Caco-2 (cell line): ENCODE data around the gene PARD3. TPM values are rescaled to one million over a fixed set of nuclear protein-coding genes. Genes with fewer than 3 reads are reported as not detected.
A peak's percentile ranks its signal among the peaks of the same experiment; 100 is the strongest.

Source experiments
- BruUV-seq: library from RNA; stranded (reverse); fragments of 400-500 nt; replicated peaks from 2 replicates; lab custom pipeline; 2021; lab: Mats Ljungman, UMichigan
- CTCF ChIA-PET: fragments of 300-600 bp; sonication (Branson Sonifier 250); formaldehyde crosslinking; loops from one replicate; lab custom pipeline; 2022; ENCODE audit warnings: antibody characterized with exemption; lab: Charles Lee
- POLR2A ChIA-PET: fragments of 300-600 bp; sonication (Branson Sonifier 250); formaldehyde crosslinking; loops from one replicate; lab custom pipeline; 2022; ENCODE audit warnings: antibody characterized with exemption; lab: Charles Lee
- DNase-seq, 2 experiments: peaks; one replicate each; pipeline versions ENCODE4 v3.0.0 to v3.0.0-alpha.2; 2020 to 2022
- H3K27me3 ChIP-seq: replicated peaks from 2 replicates; pipeline ENCODE4 v1.6.0; 2011; ENCODE audit warnings: low read length; ENCODE audit not compliant: control insufficient read depth, insufficient read depth
- H3K36me3 ChIP-seq: 2 replicates; pipeline ENCODE4 v1.5.1; 2011; ENCODE audit warnings: low read length; ENCODE audit not compliant: control insufficient read depth, insufficient read depth
- H3K4me1 ChIP-seq: fragments of 250-450 bp; sonication (Bioruptor Pico); 2 replicates; pipeline ENCODE4 v1.5.1; 2020; ENCODE audit warnings: mild to moderate bottlenecking
- H3K4me3 ChIP-seq: 2 replicates; pipeline ENCODE4 v1.5.1; 2011; ENCODE audit warnings: low read depth, mild to moderate bottlenecking, control low read depth, low read length
- H3K9me3 ChIP-seq: fragments of 250-450 bp; sonication (Bioruptor Pico); 2 replicates; pipeline ENCODE4 v1.5.1; 2020; ENCODE audit warnings: mild to moderate bottlenecking, moderate library complexity
- H3K27ac Mint-ChIP-seq: one replicate; pipeline ENCODE4 v1.8.0; 2022; ENCODE audit warnings: mixed read lengths; ENCODE audit not compliant: unreplicated experiment
- H3K27me3 Mint-ChIP-seq: one replicate; pipeline ENCODE4 v1.8.0; 2022; ENCODE audit warnings: mixed read lengths; ENCODE audit not compliant: insufficient read depth, unreplicated experiment
- H3K36me3 Mint-ChIP-seq: one replicate; pipeline ENCODE4 v1.8.0; 2022; ENCODE audit warnings: mild to moderate bottlenecking, mixed read lengths; ENCODE audit not compliant: insufficient read depth, unreplicated experiment
- H3K4me1 Mint-ChIP-seq: one replicate; pipeline ENCODE4 v1.8.0; 2022; ENCODE audit warnings: low read depth, mixed read lengths; ENCODE audit not compliant: unreplicated experiment
- H3K4me3 Mint-ChIP-seq: one replicate; pipeline ENCODE4 v1.8.0; 2022; ENCODE audit warnings: mild to moderate bottlenecking, moderate library complexity, mixed read lengths; ENCODE audit not compliant: unreplicated experiment
- H3K9me3 Mint-ChIP-seq: one replicate; pipeline ENCODE4 v1.8.0; 2022; ENCODE audit warnings: mixed read lengths; ENCODE audit not compliant: unreplicated experiment
- CTCF ChIP-seq, 2 experiments: fragments of 200-600 bp in 1 of 2; IDR thresholded peaks; 1 replicate in 1 of 2; 2 replicates in 1 of 2; pipeline versions ENCODE4 v1.5.1 to v1.8.0; 2011 to 2022; ENCODE audit warnings: antibody characterized with exemption in 1 of 2, control low read depth in 1 of 2, inconsistent platforms in 1 of 2, low read depth in 1 of 2, low read length in 1 of 2, mild to moderate bottlenecking in 1 of 2, moderate library complexity in 1 of 2; ENCODE audit not compliant: insufficient read depth in 1 of 2, severe bottlenecking in 1 of 2, unreplicated experiment in 1 of 2
- intact Hi-C: fragments of 100-400 bp; cut with micrococcal nuclease; formaldehyde crosslinking; loops from one replicate; pipeline ENCODE4 v1.10.0; 2022; ENCODE audit not compliant: unreplicated experiment
- total RNA-seq: library from RNA; stranded (reverse); gene quantifications from 2 replicates; pipeline ENCODE4 v1.2.3, GENCODE V29; 2022

PARD3 gene
- total RNA-seq, 1 experiment from 2014 or later = 80.7 TPM

GRCh38 chr10:34323192-34323591 is 491.9 kb downstream of the PARD3 start:
- BruUV-seq = no TSS peak
- ChIA-PET POLR2A (no interaction called here), CTCF (interaction anchor here (0.5 kb wide), 1 partner anchor 33 kb away, joined by 3 read pairs; no protein-coding TSS in a partner anchor)
- peaks cover 10% of the 10 kb centered on the region for H3K4me1 ChIP-seq
- no peak overlapping the region for H3K4me3 Mint-ChIP-seq
- intact Hi-C loops = no loop called here
- no peaks in the 10 kb centered on the region for H3K27me3 Mint-ChIP-seq
- H3K27ac Mint-ChIP-seq = no peak overlapping the region
- no peaks in the 10 kb centered on the region for H3K9me3 Mint-ChIP-seq
- no peak for TF ChIP-seq CTCF (IDR thresholded peaks at IDR 0.05; ENCODE audit: insufficient read depth in 1 of 2, low read depth in 1 of 2, low read length in 1 of 2, severe bottlenecking in 1 of 2, unreplicated experiment in 1 of 2)
- H3K27me3 ChIP-seq = no peaks in the 10 kb centered on the region
- no peak overlapping the region for H3K4me3 ChIP-seq
- no peaks in the 10 kb centered on the region for H3K9me3 ChIP-seq
- H3K36me3 ChIP-seq = no peaks in the 10 kb centered on the region
- H3K4me1 Mint-ChIP-seq = peaks cover 10% of the 10 kb centered on the region
- DNase-seq = no peak
- peaks cover 21% of the 10 kb centered on the region for H3K36me3 Mint-ChIP-seq

- peaks cover 10% of the 10 kb centered on the region for H3K4me1 Mint-ChIP-seq
- H3K27me3 Mint-ChIP-seq = no peaks in the 10 kb centered on the region
- Histone ChIP-seq H3K27me3 (no peaks in the 10 kb centered on the region), H3K4me3 (no peak overlapping the region), H3K9me3 (no peaks in the 10 kb centered on the region), H3K4me1 (peaks cover 10% of the 10 kb centered on the region), H3K36me3 (no peaks in the 10 kb centered on the region)
- no peak for TF ChIP-seq CTCF (IDR thresholded peaks at IDR 0.05; ENCODE audit: insufficient read depth in 1 of 2, low read depth in 1 of 2, low read length in 1 of 2, severe bottlenecking in 1 of 2, unreplicated experiment in 1 of 2)
- CTCF ChIA-PET = interaction anchor here (1.2 kb wide), 1 partner anchor 10 kb away, joined by 3 read pairs; no protein-coding TSS in a partner anchor
- POLR2A ChIA-PET = no interaction called here
- H3K4me3 Mint-ChIP-seq = no peak overlapping the region
- BruUV-seq = no TSS peak
- H3K9me3 Mint-ChIP-seq = no peaks in the 10 kb centered on the region
- no peak overlapping the region for H3K27ac Mint-ChIP-seq
- DNase-seq = no peak
- intact Hi-C loops = no loop called here
- peaks cover 17% of the 10 kb centered on the region for H3K36me3 Mint-ChIP-seq
Measured at GRCh38 chr10:34320265-34320664, 494.8 kb downstream of the PARD3 start.

GRCh38 chr10:34319197-34319846 is 495.8 kb downstream of the PARD3 start:
- H3K4me3 ChIP-seq = no peak overlapping the region
- H3K27me3 ChIP-seq = no peaks in the 10 kb centered on the region
- no peaks in the 10 kb centered on the region for H3K36me3 ChIP-seq
- intact Hi-C loops = no loop called here
- no peaks in the 10 kb centered on the region for H3K27me3 Mint-ChIP-seq
- no peak overlapping the region for H3K4me3 Mint-ChIP-seq
- H3K9me3 ChIP-seq = no peaks in the 10 kb centered on the region
- no TSS peak for BruUV-seq
- H3K27ac Mint-ChIP-seq = no peak overlapping the region
- no peaks in the 10 kb centered on the region for H3K9me3 Mint-ChIP-seq
- peak; percentile 50 to 60 for DNase-seq
- CTCF ChIA-PET = interaction anchor here (0.7 to 1.2 kb wide), 3 partner anchors 9 to 452 kb away, joined by 3 to 4 read pairs (median 3); no protein-coding TSS in a partner anchor
- POLR2A ChIA-PET = interaction anchor here (1.0 kb wide), 1 partner anchor 14 kb away, joined by 3 read pairs; no protein-coding TSS in a partner anchor
- H3K4me1 ChIP-seq = peaks cover 10% of the 10 kb centered on the region
- no peak for TF ChIP-seq CTCF (IDR thresholded peaks at IDR 0.05; ENCODE audit: insufficient read depth in 1 of 2, low read depth in 1 of 2, low read length in 1 of 2, severe bottlenecking in 1 of 2, unreplicated experiment in 1 of 2)
- H3K36me3 Mint-ChIP-seq = peaks cover 13% of the 10 kb centered on the region
- peaks cover 10% of the 10 kb centered on the region for H3K4me1 Mint-ChIP-seq
